NCI-H146 (cell line): ENCODE results near the gene PLEKHM2.

ENCODE experiments used
- DNase-seq: peaks from one replicate; lab custom pipeline; 2025; lab: John Stamatoyannopoulos, UW

Gene PLEKHM2

GRCh38 chr1:15702722-15703550 is 18.8 kb downstream of the PLEKHM2 start:
- DNase-seq, result no peak

GRCh38 chr1:15703562-15703961 is 19.4 kb downstream of the PLEKHM2 start:
- DNase-seq, result no peak

- no peak for DNase-seq
These were observed 20.5 kb downstream of the PLEKHM2 start for GRCh38 chr1:15704526-15705183.

- DNase-seq, result no peak
These were observed 21.1 kb downstream of the PLEKHM2 start for GRCh38 chr1:15705184-15705566.

GRCh38 chr1:15706751-15707150 is 22.6 kb downstream of the PLEKHM2 start:
- DNase-seq, result no peak

GRCh38 chr1:15707239-15707925 is 23.3 kb downstream of the PLEKHM2 start:
- no peak for DNase-seq

- DNase-seq, result no peak
These were observed 24.5 kb downstream of the PLEKHM2 start for GRCh38 chr1:15708486-15709137.

- no peak for DNase-seq
These were observed 25.1 kb downstream of the PLEKHM2 start for GRCh38 chr1:15709226-15709625.

- peak; percentile 18 for DNase-seq
These were observed 28.0 kb downstream of the PLEKHM2 start for GRCh38 chr1:15712168-15712567.

GRCh38 chr1:15714406-15715136 is 30.5 kb downstream of the PLEKHM2 start:
- DNase-seq, result no peak

GRCh38 chr1:15717418-15718125 is 33.5 kb downstream of the PLEKHM2 start:
- DNase-seq, result no peak

GRCh38 chr1:15718199-15718601 is 34.1 kb downstream of the PLEKHM2 start:
- DNase-seq, result no peak

- DNase-seq, result no peak
These were observed 35.4 kb downstream of the PLEKHM2 start for GRCh38 chr1:15719381-15720120.

- DNase-seq, result no peak
These were observed 36.7 kb downstream of the PLEKHM2 start for GRCh38 chr1:15720861-15721260.

GRCh38 chr1:15722411-15722810 is 38.3 kb downstream of the PLEKHM2 start:
- no peak for DNase-seq

GRCh38 chr1:15722836-15723532 is 38.9 kb downstream of the PLEKHM2 start:
- DNase-seq, result no peak

GRCh38 chr1:15723631-15724246 is 39.6 kb downstream of the PLEKHM2 start:
- DNase-seq, result no peak

- DNase-seq, result no peak
These were observed 41.1 kb downstream of the PLEKHM2 start for GRCh38 chr1:15724949-15725880.
